Measurements from ENCODE around the gene CHPT1.

- no peak for TF ChIP-seq CTCF (conservative IDR thresholded peaks at IDR 0.05 in 1 of 2, IDR thresholded peaks at IDR 0.05 in 1 of 2; ENCODE audit: extremely low read depth in 1 of 2, insufficient read depth in 1 of 2, low read depth in 1 of 2, low read length in 2 of 2)
- TF ChIP-seq EZH2 (IDR thresholded peaks at IDR 0.05; ENCODE audit: borderline replicate concordance, low read length): no peak
These were observed 52.2 kb downstream of the CHPT1 start for GRCh38 chr12:101749657-101750056.
